Right lobe of liver (tissue), 6 donors: Measurements from ENCODE around the gene CEP350. TPM values are rescaled to one million over a fixed set of nuclear protein-coding genes. Genes with fewer than 3 reads are reported as not detected.
A peak's percentile ranks its signal among the peaks of the same experiment; 100 is the strongest.

Experiments
- ATAC-seq, 4 donors: fragments of 200-7000 bp; cut with Tn5 transposase; one replicate each; pipeline ENCODE4 v1.9.1; 2020; ENCODE audit warnings: mild to moderate bottlenecking in 4 of 4, moderate library complexity in 4 of 4
- DNase-seq, 3 donors: peaks; one replicate each; pipeline ENCODE4 v3.0.0-alpha.2; 2020
- H3K27ac ChIP-seq, 3 donors: fragments of 200-600 bp; one replicate each; pipeline ENCODE4 v1.8.0; 2022
- H3K27me3 ChIP-seq, 2 donors: fragments of 200-600 bp; one replicate each; pipeline ENCODE4 v1.8.0; 2022
- H3K36me3 ChIP-seq, 4 donors: fragments of 200-600 bp; sonication (generic) in 1 of 4; one replicate each; pipeline versions ENCODE4 v1.5.1 to v1.8.0; 2017 to 2022; ENCODE audit warnings: control low read depth in 1 of 4
- H3K4me1 ChIP-seq, 4 donors: fragments of 200-600 bp; sonication (generic) in 1 of 4; one replicate each; pipeline versions ENCODE4 v1.5.1 to v1.8.0; 2017 to 2022; ENCODE audit warnings: control low read depth in 1 of 4
- H3K4me3 ChIP-seq, 3 donors: fragments of 200-600 bp; one replicate each; pipeline ENCODE4 v1.8.0; 2022
- H3K9me3 ChIP-seq, 4 donors: fragments of 200-600 bp; sonication (generic) in 1 of 4; one replicate each; pipeline versions ENCODE4 v1.5.1 to v1.8.0; 2017 to 2022; ENCODE audit warnings: control low read depth in 1 of 4
- POLR2A ChIP-seq: fragments of 450-650 bp; IDR thresholded peaks from one replicate; pipeline ENCODE4 v1.6.1; 2017; ENCODE audit warnings: antibody characterized with exemption, mild to moderate bottlenecking
- WGBS: methylation state at CpG from one replicate; pipeline ENCODE4 v1.1.6; 2018; ENCODE audit warnings: low coverage, low lambda C conversion rate; ENCODE audit not compliant: insufficient coverage; ENCODE audit errors: missing lambda C conversion rate; 5-methylcytosine and 5-hydroxymethylcytosine counted together
- intact Hi-C, 2 donors: fragments of 100-400 bp; cut with DNase I; formaldehyde crosslinking; loops; one replicate each; pipeline versions ENCODE4 v1.11.2 to v1.14.1; 2022
- total RNA-seq, 6 experiments: library from RNA; depleted of rRNA in 2 of 6; stranded (reverse); fragments of >200 nt in 2 of 6; fragmentation: NEBNext Ultra II Directional in 3 of 6; extraction: Animal tissue kit (Norgen Biotek cat#: 25700) in 3 of 6; gene quantifications; one replicate each; pipeline versions ENCODE4 v1.1.0 to v1.2.4, GENCODE V29; 2016 to 2023
- TF ChIP-seq, protein P1 (sequence below), 4 donors: fragments of 200-600 bp in 3 of 4; fragments of 450-650 bp in 1 of 4; IDR thresholded peaks; one replicate each; pipeline versions ENCODE4 v1.5.1 to v1.8.0; 2016 to 2022; ENCODE audit warnings: antibody characterized with exemption in 4 of 4, mild to moderate bottlenecking in 2 of 4
- donor health status: DM: no; HTN: yes; CAD: no.
- donor health status: DM: no; HTN: no; CAD: no.
- donor health status: DM: no; HTN: no; CAD: no.
- donor health status: DM: no; HTN: yes; CAD: no.
- donor health status: DM: no; HTN: yes; CAD: no.

Gene CEP350
- total RNA-seq, 6 experiments from 2014 or later = 15.6 to 24.6 (median 21.3) TPM

DNA sequence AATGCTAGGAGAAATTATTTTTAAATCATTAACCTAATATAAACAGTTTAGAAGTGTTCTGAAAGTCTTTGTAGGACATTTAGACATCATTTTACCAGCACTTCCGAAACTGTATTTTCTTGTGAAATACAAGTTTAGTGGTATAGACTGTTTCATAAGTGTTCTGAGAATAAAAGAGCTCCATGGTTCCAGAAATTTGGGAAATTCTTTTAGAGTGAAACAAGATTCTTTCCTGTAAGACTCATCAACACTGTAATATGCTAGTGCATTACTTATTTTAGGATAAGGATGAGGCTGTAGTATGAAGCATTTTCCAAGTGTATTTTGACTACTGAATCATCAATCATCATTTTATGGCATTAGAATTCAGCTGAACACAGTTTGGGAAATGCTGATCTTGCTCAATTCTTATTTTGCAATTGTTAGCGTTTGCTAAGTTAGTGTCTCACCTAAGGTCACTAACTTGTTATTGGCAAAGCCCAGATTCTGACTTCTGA, 73.4 kb downstream of the CEP350 start:
- Histone ChIP-seq H3K9me3 (no peaks in the 10 kb centered on the region), H3K4me1 (peaks cover 0 to 24% (median 2%) of the 10 kb centered on the region in 4 donors), H3K27me3 (no peaks in the 10 kb centered on the region), H3K27ac (peak overlapping the region in 2 of 3 donors; percentile 5 to 44), H3K36me3 (peaks cover 4 to 30% (median 9%) of the 10 kb centered on the region in 4 donors), H3K4me3 (no peak overlapping the region)
- ATAC-seq = peak; percentile 82 to 96 (median 91)
- intact Hi-C loops = no loop called here
- TF ChIP-seq POLR2A = no peak
- TF ChIP-seq, protein P1, sequence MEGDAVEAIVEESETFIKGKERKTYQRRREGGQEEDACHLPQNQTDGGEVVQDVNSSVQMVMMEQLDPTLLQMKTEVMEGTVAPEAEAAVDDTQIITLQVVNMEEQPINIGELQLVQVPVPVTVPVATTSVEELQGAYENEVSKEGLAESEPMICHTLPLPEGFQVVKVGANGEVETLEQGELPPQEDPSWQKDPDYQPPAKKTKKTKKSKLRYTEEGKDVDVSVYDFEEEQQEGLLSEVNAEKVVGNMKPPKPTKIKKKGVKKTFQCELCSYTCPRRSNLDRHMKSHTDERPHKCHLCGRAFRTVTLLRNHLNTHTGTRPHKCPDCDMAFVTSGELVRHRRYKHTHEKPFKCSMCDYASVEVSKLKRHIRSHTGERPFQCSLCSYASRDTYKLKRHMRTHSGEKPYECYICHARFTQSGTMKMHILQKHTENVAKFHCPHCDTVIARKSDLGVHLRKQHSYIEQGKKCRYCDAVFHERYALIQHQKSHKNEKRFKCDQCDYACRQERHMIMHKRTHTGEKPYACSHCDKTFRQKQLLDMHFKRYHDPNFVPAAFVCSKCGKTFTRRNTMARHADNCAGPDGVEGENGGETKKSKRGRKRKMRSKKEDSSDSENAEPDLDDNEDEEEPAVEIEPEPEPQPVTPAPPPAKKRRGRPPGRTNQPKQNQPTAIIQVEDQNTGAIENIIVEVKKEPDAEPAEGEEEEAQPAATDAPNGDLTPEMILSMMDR (IDR thresholded peaks at IDR 0.05) = no peak
- WGBS = 30% methylated on average over 2 of the region's 2 CpGs
- no peak for DNase-seq

DNA sequence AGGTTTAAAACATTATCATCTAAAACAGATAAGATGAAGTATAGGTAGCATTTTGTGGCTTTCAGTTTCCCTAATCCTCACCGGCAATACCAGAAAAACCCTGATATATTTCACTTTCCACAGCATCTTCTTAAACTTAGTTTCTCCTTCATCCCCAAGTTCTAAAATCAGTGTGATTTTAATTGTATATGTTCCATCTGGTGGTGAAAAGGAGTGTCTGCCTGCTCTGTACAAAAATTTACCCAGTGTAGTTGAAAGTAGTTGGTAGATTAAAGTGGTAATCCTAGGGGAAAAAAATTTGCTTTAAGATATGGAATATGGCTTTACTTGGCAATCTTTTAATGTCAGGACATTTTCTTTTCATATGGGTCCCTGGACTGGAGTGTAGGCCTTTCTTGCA, 74.3 kb downstream of the CEP350 start:
- 100% methylated on average over 1 of the region's 1 CpG for WGBS

DNA sequence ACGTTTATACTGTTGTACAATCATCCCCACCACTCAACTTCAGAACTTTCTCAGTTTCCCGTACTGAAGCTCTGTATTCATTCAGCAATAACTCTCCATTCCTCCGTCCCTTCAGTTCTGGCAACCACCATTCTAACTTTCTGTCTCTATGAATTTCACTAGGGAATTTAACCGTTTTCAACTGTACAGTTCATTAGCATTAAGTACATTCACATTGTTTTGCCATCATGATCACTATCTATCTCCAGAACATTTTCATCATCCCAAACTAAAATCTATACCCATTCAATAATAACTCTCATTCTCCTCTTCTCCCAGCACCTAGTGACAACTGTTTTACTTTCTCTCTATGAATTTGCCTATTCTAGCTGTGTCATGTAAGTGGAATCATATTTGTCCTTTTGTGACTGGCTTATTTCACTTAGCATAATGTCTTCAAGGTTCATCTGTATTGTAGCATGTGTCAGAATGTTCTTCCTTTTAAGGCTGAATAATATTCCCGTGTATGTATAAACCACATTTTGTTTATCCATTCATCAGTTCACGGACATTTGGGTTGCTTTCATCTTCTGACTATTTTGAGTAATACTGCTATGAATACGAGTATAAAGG, 75.0 kb downstream of the CEP350 start:
- no peak overlapping the region for H3K4me3 ChIP-seq
- DNase-seq = no peak
- H3K27me3 ChIP-seq = no peaks in the 10 kb centered on the region
- peaks cover 0 to 29% (median 4%) of the 10 kb centered on the region in 4 donors for H3K36me3 ChIP-seq
- ATAC-seq = no peak
- no peak overlapping the region for H3K27ac ChIP-seq
- intact Hi-C loops = no loop called here
- peaks cover 0 to 24% (median 2%) of the 10 kb centered on the region in 4 donors for H3K4me1 ChIP-seq
- 74% methylated on average over 7 of the region's 7 CpGs for WGBS
- no peaks in the 10 kb centered on the region for H3K9me3 ChIP-seq
- no peak for TF ChIP-seq POLR2A

More for the DNA sequence above, 74.3 kb downstream of the CEP350 start:
- no peak overlapping the region for H3K4me3 ChIP-seq
- peak overlapping the region in 1 of 3 donors; percentile 44 for H3K27ac ChIP-seq
- intact Hi-C loops = no loop called here
- no peak for TF ChIP-seq POLR2A
- TF ChIP-seq, protein P1 (IDR thresholded peaks at IDR 0.05) = no peak
- ATAC-seq (no peak), DNase-seq (no peak)
- H3K27me3 ChIP-seq = no peaks in the 10 kb centered on the region
- peaks cover 0 to 24% (median 2%) of the 10 kb centered on the region in 4 donors for H3K4me1 ChIP-seq
- peaks cover 3 to 26% (median 5%) of the 10 kb centered on the region in 4 donors for H3K36me3 ChIP-seq
- H3K9me3 ChIP-seq = no peaks in the 10 kb centered on the region

DNA sequence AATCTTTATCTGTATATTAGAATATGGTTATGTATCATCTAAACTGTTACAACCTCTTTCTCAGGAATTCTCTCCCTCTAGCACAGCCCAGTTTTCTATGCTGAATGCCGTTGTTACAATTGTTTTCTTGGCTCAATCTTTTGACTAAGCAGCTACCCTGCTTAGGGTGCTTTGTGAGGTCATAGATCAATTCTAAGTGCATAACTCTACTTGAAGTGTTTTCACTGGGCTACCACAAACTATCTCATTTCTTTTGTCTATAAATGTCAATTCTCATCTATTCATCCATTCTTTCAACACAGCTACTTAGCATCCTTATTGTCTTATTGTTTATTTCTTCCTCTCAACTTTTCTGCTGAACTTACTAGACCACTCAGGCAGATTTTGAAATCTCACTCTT, 77.1 kb downstream of the CEP350 start:
- intact Hi-C loops = no loop called here
- DNase-seq (no peak), ATAC-seq (no peak)
- H3K36me3 ChIP-seq = peaks cover 0 to 23% (median 3%) of the 10 kb centered on the region in 4 donors
- no peaks in the 10 kb centered on the region for H3K9me3 ChIP-seq
- no peak overlapping the region for H3K27ac ChIP-seq
- no peaks in the 10 kb centered on the region for H3K27me3 ChIP-seq
- 88% methylated on average over 1 of the region's 1 CpG for WGBS
- peaks cover 0 to 24% (median 2%) of the 10 kb centered on the region in 4 donors for H3K4me1 ChIP-seq
- TF ChIP-seq, protein P1 (IDR thresholded peaks at IDR 0.05) = no peak
- no peak for TF ChIP-seq POLR2A
- H3K4me3 ChIP-seq = no peak overlapping the region

DNA sequence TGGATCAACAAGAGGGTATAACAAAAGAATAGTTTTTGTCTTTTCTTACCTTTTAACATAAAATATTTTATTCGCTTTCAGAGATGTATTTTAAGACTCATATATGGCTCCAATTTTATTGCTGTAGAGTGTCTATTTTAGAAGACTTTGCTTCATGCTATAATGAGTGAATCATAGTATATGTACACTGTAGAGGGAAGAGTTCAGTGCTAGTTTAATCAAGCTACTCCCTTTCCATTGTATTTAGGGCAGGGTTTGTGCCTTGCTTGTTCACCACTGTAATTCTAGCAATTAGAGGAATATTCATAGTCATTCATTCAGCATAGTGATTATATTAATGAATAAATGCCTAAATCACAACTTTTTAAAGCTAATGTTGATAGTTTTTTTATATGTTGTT, 78.8 kb downstream of the CEP350 start:
- Histone ChIP-seq H3K27ac (no peak overlapping the region), H3K4me3 (no peak overlapping the region), H3K36me3 (peaks cover 0 to 30% (median 4%) of the 10 kb centered on the region in 4 donors), H3K4me1 (peaks cover 0 to 12% (median 2%) of the 10 kb centered on the region in 4 donors), H3K9me3 (no peaks in the 10 kb centered on the region), H3K27me3 (no peaks in the 10 kb centered on the region)
- intact Hi-C loops = no loop called here
- 12% methylated on average over 1 of the region's 1 CpG for WGBS
- no peak for ATAC-seq
- TF ChIP-seq, protein P1 (IDR thresholded peaks at IDR 0.05) = no peak
- no peak for TF ChIP-seq POLR2A
- no peak for DNase-seq
